ENCODE data around the gene ARAP3.
A peak's percentile ranks its signal among the peaks of the same experiment; 100 is the strongest.

Gene ARAP3

GRCh38 chr5:141654298-141654697 is 27.7 kb downstream of the ARAP3 start:
- Histone ChIP-seq H2AFZ (ENCODE audit: low read length, unreplicated experiment) (no peak overlapping the region), H3K79me2 (ENCODE audit: control insufficient read depth, insufficient read depth, low read length, unreplicated experiment) (no peaks in the 10 kb centered on the region), H3K27ac (ENCODE audit: low read depth, low read length) (peak overlapping the region; percentile 34), H3K36me3 (ENCODE audit: insufficient read depth, low read length) (peaks cover 20% of the 10 kb centered on the region), H3K27me3 (ENCODE audit: insufficient read depth, low read length) (no peaks in the 10 kb centered on the region), H3K4me1 (ENCODE audit: control insufficient read depth, insufficient read depth, low read length, unreplicated experiment) (peaks cover 35% of the 10 kb centered on the region), H3K4me3 (ENCODE audit: low read depth, low read length) (no peak overlapping the region)

DNA sequence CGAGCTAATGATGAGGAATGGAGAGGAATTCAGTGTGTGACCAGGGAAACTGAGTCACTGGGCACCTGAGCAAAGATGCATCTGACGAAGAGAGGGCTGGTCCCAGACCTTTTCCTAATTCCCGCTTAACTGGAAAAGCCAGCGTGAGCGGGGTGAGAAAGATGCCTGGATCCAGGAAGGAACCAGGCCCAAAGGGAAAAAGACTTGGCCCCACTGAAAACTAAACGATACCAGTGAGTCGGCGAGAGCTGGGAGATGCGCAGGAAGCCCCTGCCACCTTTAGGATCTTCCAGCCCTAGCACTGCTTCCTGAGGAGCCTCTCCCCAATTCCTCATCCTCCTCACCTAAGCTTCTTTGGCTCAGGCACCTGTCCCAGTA is 30.3 kb downstream of the ARAP3 start:
- Histone ChIP-seq H3K36me3 (ENCODE audit: insufficient read depth, low read length) (peaks cover 5% of the 10 kb centered on the region; the same call in 1 of the 2 replicates), H3K79me2 (ENCODE audit: control insufficient read depth, insufficient read depth, low read length, unreplicated experiment) (no peaks in the 10 kb centered on the region), H3K27ac (ENCODE audit: low read depth, low read length) (no peak overlapping the region), H3K27me3 (ENCODE audit: insufficient read depth, low read length) (no peaks in the 10 kb centered on the region), H2AFZ (ENCODE audit: low read length, unreplicated experiment) (peak overlapping the region; percentile 86), H3K4me1 (ENCODE audit: control insufficient read depth, insufficient read depth, low read length, unreplicated experiment) (peaks cover 18% of the 10 kb centered on the region), H3K4me3 (ENCODE audit: low read depth, low read length) (peak overlapping the region; percentile 89)

- Histone ChIP-seq H3K27ac (ENCODE audit: low read depth, low read length) (no peak within 1 kb of the TSS), H2AFZ (ENCODE audit: low read length, unreplicated experiment) (peak within 1 kb of the TSS; percentile 86), H3K4me1 (ENCODE audit: control insufficient read depth, insufficient read depth, low read length, unreplicated experiment) (peaks cover 18% of the 10 kb centered on the region), H3K4me3 (ENCODE audit: low read depth, low read length) (peak within 1 kb of the TSS; percentile 89), H3K36me3 (ENCODE audit: insufficient read depth, low read length) (peaks cover 4% of the 10 kb centered on the region; the same call in 1 of the 2 replicates), H3K79me2 (ENCODE audit: control insufficient read depth, insufficient read depth, low read length, unreplicated experiment) (no peaks in the 10 kb centered on the region), H3K27me3 (ENCODE audit: insufficient read depth, low read length) (no peaks in the 10 kb centered on the region)
These were observed 30.9 kb downstream of the ARAP3 start, which contains the start of gene FCHSD1 for GRCh38 chr5:141650851-141651727. TSS of gene FCHSD1 (minus strand) at chr5:141651418. CDS start at chr5:141651368, 50 bp downstream.

DNA sequence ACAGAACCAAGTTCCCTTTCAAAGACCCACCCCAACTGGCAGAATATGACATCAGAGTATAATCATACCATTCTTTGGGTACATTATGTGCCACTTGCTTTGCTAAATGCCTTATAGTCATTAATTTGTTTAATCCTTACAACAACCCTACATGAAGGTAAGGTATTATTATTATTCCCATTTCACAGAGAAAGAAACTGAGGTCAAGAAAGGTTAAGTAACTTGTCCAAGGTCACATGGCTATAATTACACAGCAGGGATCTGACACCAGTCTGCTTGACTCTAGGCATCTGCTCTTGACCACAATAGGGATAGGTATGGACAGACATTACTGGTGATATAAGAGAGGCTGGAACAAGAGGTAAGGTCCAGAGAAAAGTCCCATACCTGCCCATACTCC is 32.1 kb downstream of the ARAP3 start:
- Histone ChIP-seq H2AFZ (ENCODE audit: low read length, unreplicated experiment) (no peak overlapping the region), H3K4me1 (ENCODE audit: control insufficient read depth, insufficient read depth, low read length, unreplicated experiment) (peaks cover 18% of the 10 kb centered on the region), H3K4me3 (ENCODE audit: low read depth, low read length) (no peak overlapping the region; the same call in 1 of the 2 replicates), H3K36me3 (ENCODE audit: insufficient read depth, low read length) (peaks cover 4% of the 10 kb centered on the region; the same call in 1 of the 2 replicates), H3K27me3 (ENCODE audit: insufficient read depth, low read length) (no peaks in the 10 kb centered on the region), H3K79me2 (ENCODE audit: control insufficient read depth, insufficient read depth, low read length, unreplicated experiment) (no peaks in the 10 kb centered on the region), H3K27ac (ENCODE audit: low read depth, low read length) (no peak overlapping the region)

DNA sequence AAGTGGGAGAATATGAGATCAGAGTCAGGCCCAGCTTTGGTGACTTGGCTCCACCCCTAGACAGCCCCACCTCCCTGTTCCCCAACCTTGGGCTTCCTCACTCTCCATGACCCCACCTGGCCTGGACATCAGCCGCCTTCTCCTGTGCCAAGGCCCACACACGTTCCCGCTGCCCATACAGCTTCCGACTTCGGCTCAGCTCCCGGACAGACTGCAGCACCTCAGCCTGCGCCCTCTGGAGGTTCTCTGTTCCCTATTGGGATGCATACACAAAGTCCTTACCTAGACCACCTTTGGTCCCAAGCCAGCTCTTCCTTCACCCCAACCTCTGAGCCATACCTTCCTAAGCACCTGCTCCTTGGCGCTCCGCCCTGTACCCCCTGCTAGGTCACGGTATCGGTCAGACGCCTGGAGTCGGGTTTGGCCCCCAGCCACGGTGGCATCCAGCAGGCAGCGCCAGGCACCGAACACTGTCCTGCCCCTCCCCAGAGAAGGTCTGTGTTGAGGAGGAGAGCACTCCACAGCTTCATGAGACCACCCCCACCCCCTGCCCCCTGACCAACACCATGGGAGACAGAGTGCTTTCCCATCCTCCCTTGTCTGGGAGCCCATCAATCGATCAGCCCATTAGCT is 32.9 kb downstream of the ARAP3 start:
- H3K36me3 ChIP-seq (ENCODE audit: insufficient read depth, low read length) = peaks cover 4% of the 10 kb centered on the region; the same call in 1 of the 2 replicates
- H3K4me1 ChIP-seq (ENCODE audit: control insufficient read depth, insufficient read depth, low read length, unreplicated experiment) = peaks cover 14% of the 10 kb centered on the region
- H3K79me2 ChIP-seq (ENCODE audit: control insufficient read depth, insufficient read depth, low read length, unreplicated experiment) = no peaks in the 10 kb centered on the region
- H2AFZ ChIP-seq (ENCODE audit: low read length, unreplicated experiment) = no peak overlapping the region
- H3K27ac ChIP-seq (ENCODE audit: low read depth, low read length) = no peak overlapping the region
- no peak overlapping the region for H3K4me3 ChIP-seq (ENCODE audit: low read depth, low read length)
- no peaks in the 10 kb centered on the region for H3K27me3 ChIP-seq (ENCODE audit: insufficient read depth, low read length)

DNA sequence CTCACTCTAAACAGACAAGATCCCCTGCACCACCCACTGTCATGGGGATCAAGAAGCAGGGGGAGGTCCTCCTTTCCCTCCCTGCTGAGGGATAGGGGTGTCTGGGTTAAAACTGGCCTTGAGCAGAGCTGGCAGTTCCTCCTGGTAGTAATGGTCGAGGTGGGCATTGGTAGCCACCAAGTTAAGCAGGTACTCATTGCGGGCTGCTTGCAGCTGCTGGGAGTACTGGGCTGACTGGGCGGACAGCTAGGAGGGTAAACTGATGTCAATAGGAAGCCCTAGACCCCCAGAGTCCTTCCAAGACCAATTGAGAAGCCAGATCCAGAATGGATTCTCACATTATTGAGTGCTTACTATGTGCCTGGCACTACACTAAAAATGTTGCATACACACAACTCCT is 34.2 kb downstream of the ARAP3 start:
- H3K4me1 ChIP-seq (ENCODE audit: control insufficient read depth, insufficient read depth, low read length, unreplicated experiment) = peaks cover 12% of the 10 kb centered on the region
- H3K4me3 ChIP-seq (ENCODE audit: low read depth, low read length) = no peak overlapping the region

GRCh38 chr5:141647242-141647641 is 34.8 kb downstream of the ARAP3 start:
- H3K27ac ChIP-seq (ENCODE audit: low read depth, low read length) = no peak overlapping the region
- no peaks in the 10 kb centered on the region for H3K79me2 ChIP-seq (ENCODE audit: control insufficient read depth, insufficient read depth, low read length, unreplicated experiment)
- peaks cover 12% of the 10 kb centered on the region for H3K4me1 ChIP-seq (ENCODE audit: control insufficient read depth, insufficient read depth, low read length, unreplicated experiment)
- no peaks in the 10 kb centered on the region for H3K27me3 ChIP-seq (ENCODE audit: insufficient read depth, low read length)
- H3K36me3 ChIP-seq (ENCODE audit: insufficient read depth, low read length) = no peaks in the 10 kb centered on the region
- H2AFZ ChIP-seq (ENCODE audit: low read length, unreplicated experiment) = no peak overlapping the region
- no peak overlapping the region for H3K4me3 ChIP-seq (ENCODE audit: low read depth, low read length)

More for the DNA sequence above, 34.2 kb downstream of the ARAP3 start:
- H3K27me3 ChIP-seq (ENCODE audit: insufficient read depth, low read length) = no peaks in the 10 kb centered on the region
- H3K79me2 ChIP-seq (ENCODE audit: control insufficient read depth, insufficient read depth, low read length, unreplicated experiment) = no peaks in the 10 kb centered on the region
- no peak overlapping the region for H3K27ac ChIP-seq (ENCODE audit: low read depth, low read length)
- no peaks in the 10 kb centered on the region for H3K36me3 ChIP-seq (ENCODE audit: insufficient read depth, low read length)
- H2AFZ ChIP-seq (ENCODE audit: low read length, unreplicated experiment) = no peak overlapping the region

GRCh38 chr5:141646026-141646425 is 36.0 kb downstream of the ARAP3 start:
- Histone ChIP-seq H3K4me3 (ENCODE audit: low read depth, low read length) (no peak overlapping the region), H3K27ac (ENCODE audit: low read depth, low read length) (no peak overlapping the region)

DNA sequence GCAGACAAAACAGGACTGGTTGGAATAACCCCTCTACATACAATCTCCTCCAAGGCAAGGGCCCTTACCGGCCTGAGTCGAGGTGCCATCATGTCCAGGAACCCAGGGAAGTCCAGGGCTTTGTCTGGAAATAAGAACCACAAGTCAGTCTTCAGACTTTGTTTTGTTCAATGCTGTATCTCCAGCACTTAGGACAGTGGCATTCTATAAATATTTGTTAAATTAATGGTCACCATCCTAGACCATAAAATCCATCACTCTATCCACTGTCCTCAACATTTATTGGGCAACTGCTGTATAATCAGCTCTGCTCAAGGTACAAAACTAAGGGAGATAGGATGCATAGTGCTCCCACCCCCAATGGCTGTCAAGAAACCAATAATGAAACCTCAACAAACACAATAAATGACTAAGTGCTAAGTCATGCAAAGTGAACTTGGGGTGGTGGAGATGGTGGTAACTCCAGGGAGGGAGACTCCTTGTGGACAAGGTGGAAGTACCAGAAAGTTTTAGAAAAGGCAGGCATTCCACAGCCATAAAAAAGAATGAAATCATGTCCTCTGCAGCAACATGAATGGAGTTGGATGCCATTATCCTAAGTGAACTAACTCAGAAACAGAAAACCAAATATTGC is 40.3 kb downstream of the ARAP3 start:
- peaks cover 12% of the 10 kb centered on the region for H3K4me1 ChIP-seq (ENCODE audit: control insufficient read depth, insufficient read depth, low read length, unreplicated experiment)
- H3K79me2 ChIP-seq (ENCODE audit: control insufficient read depth, insufficient read depth, low read length, unreplicated experiment) = no peaks in the 10 kb centered on the region
- no peak overlapping the region for H3K4me3 ChIP-seq (ENCODE audit: low read depth, low read length)
- H3K36me3 ChIP-seq (ENCODE audit: insufficient read depth, low read length) = no peaks in the 10 kb centered on the region
- no peak overlapping the region for H2AFZ ChIP-seq (ENCODE audit: low read length, unreplicated experiment)
- H3K27ac ChIP-seq (ENCODE audit: low read depth, low read length) = peak overlapping the region; percentile 17; the same call in 1 of the 2 replicates
- H3K27me3 ChIP-seq (ENCODE audit: insufficient read depth, low read length) = no peaks in the 10 kb centered on the region

More at GRCh38 chr5:141646026-141646425, 36.0 kb downstream of the ARAP3 start:
- no peaks in the 10 kb centered on the region for H3K79me2 ChIP-seq (ENCODE audit: control insufficient read depth, insufficient read depth, low read length, unreplicated experiment)
- no peaks in the 10 kb centered on the region for H3K36me3 ChIP-seq (ENCODE audit: insufficient read depth, low read length)
- H3K4me1 ChIP-seq (ENCODE audit: control insufficient read depth, insufficient read depth, low read length, unreplicated experiment) = peaks cover 16% of the 10 kb centered on the region
- no peak overlapping the region for H2AFZ ChIP-seq (ENCODE audit: low read length, unreplicated experiment)
- no peaks in the 10 kb centered on the region for H3K27me3 ChIP-seq (ENCODE audit: insufficient read depth, low read length)

GRCh38 chr5:141640698-141641097 is 41.3 kb downstream of the ARAP3 start:
- no peak overlapping the region for H3K4me3 ChIP-seq (ENCODE audit: low read depth, low read length)
- H2AFZ ChIP-seq (ENCODE audit: low read length, unreplicated experiment) = no peak overlapping the region
- H3K27ac ChIP-seq (ENCODE audit: low read depth, low read length) = no peak overlapping the region
- peaks cover 9% of the 10 kb centered on the region for H3K79me2 ChIP-seq (ENCODE audit: control insufficient read depth, insufficient read depth, low read length, unreplicated experiment)
- no peaks in the 10 kb centered on the region for H3K27me3 ChIP-seq (ENCODE audit: insufficient read depth, low read length)
- no peaks in the 10 kb centered on the region for H3K36me3 ChIP-seq (ENCODE audit: insufficient read depth, low read length)
- H3K4me1 ChIP-seq (ENCODE audit: control insufficient read depth, insufficient read depth, low read length, unreplicated experiment) = peaks cover 14% of the 10 kb centered on the region

All from ACC112 (cell line).